ENCODE measurements around the gene ELMO1.

The ELMO1 gene

GRCh38 chr7:37116093-37116701 lies 332.5 kb downstream of the ELMO1 start:
- DNase-seq (ENCODE audit: low spot score) = no peak
- in situ Hi-C loops (cut with MboI; ENCODE audit: low pct_unique_long_range_greater_than_20kb, low sequenced_read_pairs, unreplicated experiment) = no loop called here
- no peak for TF ChIP-seq CTCF (IDR thresholded peaks at IDR 0.05; ENCODE audit: extremely low read depth, insufficient read depth, missing control alignments)

- DNase-seq (ENCODE audit: low spot score) = no peak
- no peak for TF ChIP-seq CTCF (IDR thresholded peaks at IDR 0.05; ENCODE audit: extremely low read depth, insufficient read depth, missing control alignments)
- in situ Hi-C loops (cut with MboI; ENCODE audit: low pct_unique_long_range_greater_than_20kb, low sequenced_read_pairs, unreplicated experiment) = no loop called here
Observed at GRCh38 chr7:37113661-37114355, 334.9 kb downstream of the ELMO1 start.

GRCh38 chr7:37112876-37113275 lies 335.8 kb downstream of the ELMO1 start:
- in situ Hi-C loops (cut with MboI; ENCODE audit: low pct_unique_long_range_greater_than_20kb, low sequenced_read_pairs, unreplicated experiment) = no loop called here
- no peak for TF ChIP-seq CTCF (IDR thresholded peaks at IDR 0.05; ENCODE audit: extremely low read depth, insufficient read depth, missing control alignments)
- no peak for DNase-seq (ENCODE audit: low spot score)

- DNase-seq (ENCODE audit: low spot score) = no peak
- in situ Hi-C loops (cut with MboI; ENCODE audit: low pct_unique_long_range_greater_than_20kb, low sequenced_read_pairs, unreplicated experiment) = no loop called here
- TF ChIP-seq CTCF (IDR thresholded peaks at IDR 0.05; ENCODE audit: extremely low read depth, insufficient read depth, missing control alignments) = no peak
Observed at GRCh38 chr7:37112218-37112617, 336.4 kb downstream of the ELMO1 start.

- in situ Hi-C loops (cut with MboI; ENCODE audit: low pct_unique_long_range_greater_than_20kb, low sequenced_read_pairs, unreplicated experiment) = no loop called here
- no peak for TF ChIP-seq CTCF (IDR thresholded peaks at IDR 0.05; ENCODE audit: extremely low read depth, insufficient read depth, missing control alignments)
- DNase-seq (ENCODE audit: low spot score) = no peak
Observed at GRCh38 chr7:37111459-37111858, 337.2 kb downstream of the ELMO1 start.

- in situ Hi-C loops (cut with MboI; ENCODE audit: low pct_unique_long_range_greater_than_20kb, low sequenced_read_pairs, unreplicated experiment) = no loop called here
- no peak for TF ChIP-seq CTCF (IDR thresholded peaks at IDR 0.05; ENCODE audit: extremely low read depth, insufficient read depth, missing control alignments)
- DNase-seq (ENCODE audit: low spot score) = no peak
Observed at GRCh38 chr7:37110660-37111424, 337.8 kb downstream of the ELMO1 start.

All from GM13977 (cell line).